ENCODE results near the gene HMGB1. TPM values are rescaled to one million over a fixed set of nuclear protein-coding genes. Genes with fewer than 3 reads are reported as not detected.
A peak's percentile ranks its signal among the peaks of the same experiment; 100 is the strongest.

Gene HMGB1
- total RNA-seq, 2 donors from 2014 or later: 264 to 274 TPM

DNA sequence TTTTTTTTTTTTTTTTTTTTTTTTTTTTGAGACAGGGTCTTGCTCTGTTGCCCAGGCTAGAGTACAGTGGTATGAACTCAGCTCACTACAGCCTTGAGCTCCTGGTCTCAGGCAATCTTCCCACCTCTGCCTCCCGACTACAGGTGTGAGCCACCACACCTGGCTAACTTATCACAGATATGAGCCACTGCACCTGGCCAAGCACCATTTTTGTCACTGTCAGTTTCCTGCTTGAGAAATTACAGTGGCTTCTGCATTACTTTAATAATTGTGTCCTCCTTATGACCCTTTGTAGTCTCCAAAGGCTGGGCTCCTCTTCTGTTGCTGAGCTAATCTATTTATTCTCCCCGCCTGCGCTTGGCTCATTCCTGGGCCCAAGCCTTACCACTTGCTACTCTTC is 27.4 kb downstream of the HMGB1 start:
- WGBS: 95% methylated on average over 3 of the region's 3 CpGs
- TF ChIP-seq POLR2A (IDR thresholded peaks at IDR 0.05) (no peak), POLR2AphosphoS5 (IDR thresholded peaks at IDR 0.05) (no peak)
- TF ChIP-seq, protein P1, sequence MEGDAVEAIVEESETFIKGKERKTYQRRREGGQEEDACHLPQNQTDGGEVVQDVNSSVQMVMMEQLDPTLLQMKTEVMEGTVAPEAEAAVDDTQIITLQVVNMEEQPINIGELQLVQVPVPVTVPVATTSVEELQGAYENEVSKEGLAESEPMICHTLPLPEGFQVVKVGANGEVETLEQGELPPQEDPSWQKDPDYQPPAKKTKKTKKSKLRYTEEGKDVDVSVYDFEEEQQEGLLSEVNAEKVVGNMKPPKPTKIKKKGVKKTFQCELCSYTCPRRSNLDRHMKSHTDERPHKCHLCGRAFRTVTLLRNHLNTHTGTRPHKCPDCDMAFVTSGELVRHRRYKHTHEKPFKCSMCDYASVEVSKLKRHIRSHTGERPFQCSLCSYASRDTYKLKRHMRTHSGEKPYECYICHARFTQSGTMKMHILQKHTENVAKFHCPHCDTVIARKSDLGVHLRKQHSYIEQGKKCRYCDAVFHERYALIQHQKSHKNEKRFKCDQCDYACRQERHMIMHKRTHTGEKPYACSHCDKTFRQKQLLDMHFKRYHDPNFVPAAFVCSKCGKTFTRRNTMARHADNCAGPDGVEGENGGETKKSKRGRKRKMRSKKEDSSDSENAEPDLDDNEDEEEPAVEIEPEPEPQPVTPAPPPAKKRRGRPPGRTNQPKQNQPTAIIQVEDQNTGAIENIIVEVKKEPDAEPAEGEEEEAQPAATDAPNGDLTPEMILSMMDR (IDR thresholded peaks at IDR 0.05): no peak

DNA sequence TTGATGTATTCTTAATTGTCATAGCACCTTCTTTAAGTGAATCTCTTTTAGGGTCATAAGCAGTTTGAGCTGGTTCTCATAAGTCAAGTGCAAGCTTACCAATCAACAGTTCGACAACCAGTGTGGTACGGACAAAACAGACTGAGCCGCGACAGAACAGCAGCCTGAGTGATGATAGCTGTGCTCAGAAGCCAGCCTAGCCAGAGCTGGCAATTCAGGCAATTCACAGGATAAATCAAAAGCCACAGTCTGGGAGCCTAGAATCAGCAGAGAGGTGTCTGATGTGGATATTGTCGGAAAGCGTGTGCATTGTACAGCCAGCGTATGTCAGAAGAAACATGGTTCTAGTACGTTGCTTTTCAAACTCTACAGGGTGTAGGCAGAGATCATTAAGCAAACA is 28.6 kb downstream of the HMGB1 start:
- TF ChIP-seq POLR2AphosphoS5 (IDR thresholded peaks at IDR 0.05) (no peak), POLR2A (IDR thresholded peaks at IDR 0.05) (no peak)
- TF ChIP-seq, protein P1 (IDR thresholded peaks at IDR 0.05): no peak
- H3K27me3 ChIP-seq (replicated peaks; ENCODE audit: insufficient read depth): no peaks in the 10 kb centered on the region
- DNase-seq (ENCODE audit: low spot score): no peak
- 89% methylated on average over 8 of the region's 8 CpGs for WGBS
- H3K4me1 ChIP-seq (replicated peaks): no peaks in the 10 kb centered on the region
- no peaks in the 10 kb centered on the region for H3K36me3 ChIP-seq
- intact Hi-C loops (cut with DNase I): no loop called here
- H3K9me3 ChIP-seq: no peaks in the 10 kb centered on the region
- H3K4me3 ChIP-seq: no peak overlapping the region
- no peak overlapping the region for H3K27ac ChIP-seq

More for the DNA sequence above, 27.4 kb downstream of the HMGB1 start:
- intact Hi-C loops (cut with DNase I): no loop called here
- H3K36me3 ChIP-seq: no peaks in the 10 kb centered on the region
- no peak for DNase-seq (ENCODE audit: low spot score)
- H3K9me3 ChIP-seq: no peaks in the 10 kb centered on the region
- no peaks in the 10 kb centered on the region for H3K27me3 ChIP-seq (replicated peaks; ENCODE audit: insufficient read depth)
- H3K4me3 ChIP-seq: no peak overlapping the region
- H3K4me1 ChIP-seq (replicated peaks): no peaks in the 10 kb centered on the region
- no peak overlapping the region for H3K27ac ChIP-seq

DNA sequence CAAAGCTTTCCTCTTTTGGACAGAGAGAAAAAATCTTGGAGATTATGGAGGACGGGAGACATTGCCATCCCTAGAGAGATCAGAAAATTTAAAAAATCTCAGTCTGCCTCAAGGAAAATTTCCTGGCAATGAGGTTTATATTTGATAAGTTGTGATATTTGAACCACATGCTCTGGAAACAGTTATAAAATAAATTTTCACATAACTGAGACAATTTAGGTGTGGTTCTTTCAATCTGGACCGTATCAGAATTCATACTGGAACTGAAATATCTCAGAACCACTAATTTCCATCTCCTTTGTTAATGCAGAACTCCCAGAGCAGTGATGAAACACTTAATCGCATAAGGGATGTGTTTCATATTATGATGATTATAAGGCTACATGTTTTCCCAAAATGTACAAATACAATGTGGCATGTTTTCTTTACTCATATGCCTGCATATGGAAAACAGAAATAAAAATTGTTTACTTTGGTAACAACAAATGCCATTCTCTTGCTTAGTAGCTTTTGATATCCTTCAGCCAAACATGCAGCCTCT is 29.8 kb downstream of the HMGB1 start:
- intact Hi-C loops (cut with DNase I): no loop called here
- H3K4me1 ChIP-seq (replicated peaks): no peaks in the 10 kb centered on the region
- no peaks in the 10 kb centered on the region for H3K9me3 ChIP-seq
- no peak overlapping the region for H3K4me3 ChIP-seq
- H3K36me3 ChIP-seq: no peaks in the 10 kb centered on the region
- no peak overlapping the region for H3K27ac ChIP-seq
- no peak for DNase-seq (ENCODE audit: low spot score)
- 85% methylated on average over 3 of the region's 3 CpGs for WGBS
- TF ChIP-seq POLR2A (IDR thresholded peaks at IDR 0.05): no peak
- H3K27me3 ChIP-seq (replicated peaks; ENCODE audit: insufficient read depth): no peaks in the 10 kb centered on the region

DNA sequence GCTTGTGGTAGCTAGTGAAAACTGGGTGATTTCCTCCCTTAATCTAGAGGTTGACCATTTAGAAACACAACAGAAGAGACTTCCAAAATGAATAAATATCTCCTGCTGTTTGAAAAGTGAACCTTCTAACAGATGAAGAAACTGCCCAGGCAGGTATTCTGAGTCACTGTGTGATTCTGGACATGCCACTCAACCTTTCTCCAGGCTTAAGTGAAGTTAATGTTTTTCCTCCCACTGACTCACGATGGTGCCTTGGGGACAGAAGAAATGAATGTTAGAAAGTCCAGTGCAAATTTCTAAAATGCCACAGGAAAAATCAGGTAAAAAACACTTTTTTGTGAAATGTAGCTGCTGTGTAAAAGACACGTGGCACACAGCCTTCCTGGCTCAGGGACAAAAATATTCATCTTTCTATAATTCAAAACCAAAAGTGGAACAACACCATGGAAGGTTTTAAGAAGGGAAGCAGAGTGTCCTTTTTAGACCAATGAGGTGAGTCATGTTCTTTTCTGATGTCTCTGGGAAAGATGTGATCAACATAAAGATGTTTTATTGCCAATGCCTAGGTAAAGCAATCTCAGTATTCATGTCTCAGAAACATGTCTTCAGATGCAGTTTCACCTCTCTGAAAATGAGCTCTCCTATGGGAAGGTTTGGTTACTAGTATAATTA is 34.3 kb downstream of the HMGB1 start:
- Histone ChIP-seq H3K4me1 (replicated peaks) (no peaks in the 10 kb centered on the region), H3K9me3 (no peaks in the 10 kb centered on the region), H3K36me3 (no peaks in the 10 kb centered on the region), H3K27me3 (replicated peaks; ENCODE audit: insufficient read depth) (no peaks in the 10 kb centered on the region), H3K27ac (no peak overlapping the region), H3K4me3 (no peak overlapping the region)
- TF ChIP-seq POLR2AphosphoS5 (IDR thresholded peaks at IDR 0.05) (no peak), POLR2A (IDR thresholded peaks at IDR 0.05) (no peak)
- TF ChIP-seq, protein P1 (IDR thresholded peaks at IDR 0.05): peak in 1 of 4 experiments; percentile 6
- WGBS: 72% methylated on average over 2 of the region's 2 CpGs
- intact Hi-C loops (cut with DNase I): no loop called here
- DNase-seq (ENCODE audit: low spot score): no peak

DNA sequence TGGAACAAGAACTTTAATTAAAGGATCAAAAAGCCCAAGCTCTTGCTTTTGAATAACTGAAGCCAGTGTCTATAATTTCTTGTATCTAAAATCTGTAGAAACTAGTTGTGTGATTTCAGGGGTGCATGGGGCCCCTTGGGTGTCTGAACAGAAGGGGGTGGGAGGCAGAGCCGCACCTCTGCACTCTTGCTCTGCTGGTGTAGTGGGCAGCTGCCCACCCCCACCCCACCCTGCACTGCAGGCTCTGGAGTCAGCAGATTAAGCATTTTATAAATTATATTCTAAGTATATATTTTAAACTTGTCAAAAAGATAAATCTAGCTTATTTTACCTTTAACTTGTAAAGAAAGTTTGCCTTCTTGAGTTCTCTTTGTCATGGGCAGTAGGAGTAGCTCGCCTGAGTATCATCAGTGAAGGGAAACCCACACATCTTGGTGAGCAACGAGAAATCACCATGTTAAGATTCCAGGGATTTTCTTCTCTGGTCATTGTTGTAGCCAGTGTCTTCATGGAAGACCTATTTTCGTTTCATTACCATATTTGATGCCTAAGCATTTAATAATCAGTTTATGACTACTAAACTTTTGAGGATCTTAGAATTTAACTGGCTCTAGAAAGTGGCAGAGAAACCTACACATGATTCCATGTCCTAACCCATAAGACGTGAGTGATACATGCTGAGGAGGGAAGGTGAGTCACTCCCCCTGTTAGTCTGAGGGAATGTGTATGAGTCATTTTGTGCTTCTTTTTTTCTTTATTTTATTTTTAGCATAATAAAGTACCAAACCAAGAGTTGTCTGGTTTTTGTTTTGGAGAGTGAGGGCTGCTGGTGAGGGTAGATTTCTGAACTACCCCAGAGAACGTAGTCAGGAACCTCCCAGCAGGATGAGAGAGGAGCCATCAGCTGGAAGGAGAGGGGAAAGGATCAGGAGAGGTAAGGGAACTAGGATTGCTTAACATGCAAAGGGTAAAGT is 35.7 kb downstream of the HMGB1 start:
- no peaks in the 10 kb centered on the region for H3K9me3 ChIP-seq
- H3K27me3 ChIP-seq (replicated peaks; ENCODE audit: insufficient read depth): no peaks in the 10 kb centered on the region
- TF ChIP-seq POLR2AphosphoS5 (IDR thresholded peaks at IDR 0.05) (no peak), POLR2A (IDR thresholded peaks at IDR 0.05) (no peak)
- TF ChIP-seq, protein P1 (IDR thresholded peaks at IDR 0.05): no peak
- H3K4me1 ChIP-seq (replicated peaks): no peaks in the 10 kb centered on the region
- H3K36me3 ChIP-seq: no peaks in the 10 kb centered on the region
- no peak overlapping the region for H3K4me3 ChIP-seq
- WGBS: 60% methylated on average over 6 of the region's 6 CpGs
- intact Hi-C loops (cut with DNase I): loop anchor here (10.0 kb wide), 2 partner anchors 125 to 435 kb away; partner anchors contain the start of gene KATNAL1
- no peak for DNase-seq (ENCODE audit: low spot score)
- no peak overlapping the region for H3K27ac ChIP-seq
